GM12878 (cell line): Measurements from ENCODE around the gene KRTAP5-11. TPM values are rescaled to one million over a fixed set of nuclear protein-coding genes. Genes with fewer than 3 reads are reported as not detected.

ENCODE experiments used
- ATAC-seq: fragments of 200-7000 bp; cut with Tn5 transposase; 3 replicates; pipeline ENCODE4 v1.9.1; 2020; ENCODE audit warnings: mild to moderate bottlenecking, moderate library complexity
- BruUV-seq: library from RNA; stranded (reverse); fragments of 400-500 nt; replicated peaks from 2 replicates; lab custom pipeline; 2021; lab: Mats Ljungman, UMichigan
- CTCF ChIA-PET: fragments of 300-600 bp; sonication (Branson Sonifier 250); formaldehyde crosslinking; extraction: SDS; loops from one replicate; lab custom pipeline; 2021; ENCODE audit warnings: inconsistent platforms; lab: Yijun Ruan, JAX
- POLR2A ChIA-PET: fragments of 350-600 bp; formaldehyde crosslinking; extraction: SDS; loops from one replicate; lab custom pipeline; 2021; ENCODE audit warnings: inconsistent platforms; lab: Charles Lee
- RAD21 ChIA-PET: fragments of 300-600 bp; sonication (Branson Sonifier 250); formaldehyde crosslinking; loops from one replicate; lab custom pipeline; 2023; ENCODE audit warnings: antibody characterized with exemption; ENCODE audit not compliant: unreplicated experiment; lab: Charles Lee
- SMC1A ChIA-PET: fragments of 300-600 bp; sonication (Branson Sonifier 250); formaldehyde crosslinking; loops from one replicate; lab custom pipeline; 2023; ENCODE audit not compliant: unreplicated experiment, uncharacterized antibody; lab: Charles Lee
- DNase-seq: peaks from one replicate; pipeline ENCODE4 v3.0.0-alpha.2; 2011; ENCODE audit warnings: low read depth, low spot score
- FAIRE-seq: peaks from 3 replicates; lab custom pipeline; 2011; peaks lifted over from hg19 to GRCh38; lab: Jason Lieb, UNC
- H2AFZ ChIP-seq: 2 replicates; pipeline ENCODE4 v1.6.0; 2011; ENCODE audit warnings: low read depth, low read length, control low read depth; ENCODE audit not compliant: control insufficient read depth
- H3K27ac ChIP-seq: 2 replicates; pipeline ENCODE4 v1.5.1; 2011; ENCODE audit warnings: control low read depth; ENCODE audit not compliant: control insufficient read depth, insufficient read depth
- H3K27me3 ChIP-seq, 2 experiments: replicated peaks in 1 of 2; 2 replicates each; pipeline versions ENCODE4 v1.6.0 to v1.6.1; 2011; ENCODE audit warnings: low read length in 1 of 2; ENCODE audit not compliant: control insufficient read depth in 2 of 2, insufficient read depth in 2 of 2
- H3K36me3 ChIP-seq, 2 experiments: 2 replicates each; pipeline ENCODE4 v1.5.1; 2011; ENCODE audit warnings: low read length in 1 of 2; ENCODE audit not compliant: control insufficient read depth in 2 of 2, insufficient read depth in 2 of 2
- H3K4me1 ChIP-seq: 2 replicates; pipeline ENCODE4 v1.6.1; 2011; ENCODE audit warnings: mild to moderate bottlenecking, low read length, moderate library complexity, mixed read lengths; ENCODE audit not compliant: control insufficient read depth, insufficient read depth
- H3K4me2 ChIP-seq: 2 replicates; pipeline ENCODE4 v1.6.0; 2011; ENCODE audit warnings: control low read depth; ENCODE audit not compliant: control insufficient read depth, insufficient read depth
- H3K4me3 ChIP-seq: fragments of 200-600 bp; sonication (generic); 2 replicates; pipeline ENCODE4 v1.5.1; 2016
- H3K79me2 ChIP-seq: 2 replicates; pipeline ENCODE4 v1.6.0; 2011; ENCODE audit warnings: low read length; ENCODE audit not compliant: control insufficient read depth, insufficient read depth
- H3K9ac ChIP-seq: 2 replicates; pipeline ENCODE4 v1.8.0; 2011; ENCODE audit warnings: low read length, control low read depth, mixed read lengths; ENCODE audit not compliant: control insufficient read depth, insufficient read depth
- H3K9me3 ChIP-seq: replicated peaks from 3 replicates; pipeline ENCODE4 v1.5.1; 2011; ENCODE audit warnings: mild to moderate bottlenecking, low read length; ENCODE audit not compliant: control insufficient read depth, insufficient read depth
- H4K20me1 ChIP-seq: 2 replicates; pipeline ENCODE4 v1.6.0; 2011; ENCODE audit not compliant: control insufficient read depth, insufficient read depth
- BMI1 ChIP-seq: fragments of 450-650 bp; IDR thresholded peaks from 2 replicates; pipeline ENCODE4 v1.6.1; 2016; ENCODE audit warnings: mild to moderate bottlenecking, moderate library complexity, borderline replicate concordance
- CBX3 ChIP-seq: fragments of 200-600 bp; sonication (generic); IDR thresholded peaks from 2 replicates; pipeline ENCODE4 v1.6.1; 2016; ENCODE audit warnings: low read depth, borderline replicate concordance
- E2F4 ChIP-seq: IDR thresholded peaks from 2 replicates; pipeline ENCODE4 v1.6.1; 2012; ENCODE audit warnings: low read depth, low read length, improper control_type of control experiment
- ETV6 ChIP-seq, 2 experiments: fragments of 450-650 bp in 1 of 2; IDR thresholded peaks in 1 of 2; conservative IDR thresholded peaks in 1 of 2; 2 replicates each; pipeline ENCODE4 v1.6.1; 2014; ENCODE audit warnings: antibody characterized with exemption in 1 of 2, borderline replicate concordance in 1 of 2, low read depth in 1 of 2, mild to moderate bottlenecking in 1 of 2, moderate library complexity in 1 of 2
- FOXK2 ChIP-seq: fragments of 450-650 bp; IDR thresholded peaks from 2 replicates; pipeline ENCODE4 v1.6.1; 2017; ENCODE audit warnings: mild to moderate bottlenecking, moderate library complexity
- GATAD2B ChIP-seq: fragments of 450-650 bp; conservative IDR thresholded peaks from 2 replicates; pipeline ENCODE4 v1.6.1; 2017; ENCODE audit warnings: low read depth, mild to moderate bottlenecking, moderate library complexity
- HCFC1 ChIP-seq: fragments of 150-350 bp; IDR thresholded peaks from 2 replicates; pipeline ENCODE4 v1.6.1; 2014; ENCODE audit warnings: low read length
- LARP7 ChIP-seq: fragments of 450-650 bp; IDR thresholded peaks from 2 replicates; pipeline ENCODE4 v1.6.1; 2017; ENCODE audit warnings: mild to moderate bottlenecking
- MEF2A ChIP-seq: IDR thresholded peaks from 2 replicates; pipeline ENCODE4 v1.6.1; 2011; ENCODE audit warnings: low read depth, mild to moderate bottlenecking, low read length, moderate library complexity; ENCODE audit not compliant: insufficient read depth
- PML ChIP-seq: IDR thresholded peaks from 2 replicates; pipeline ENCODE4 v1.6.1; 2012; ENCODE audit warnings: low read length, inconsistent platforms
- RAD51 ChIP-seq: fragments of 450-650 bp; IDR thresholded peaks from 2 replicates; pipeline ENCODE4 v1.6.1; 2016; ENCODE audit warnings: moderate library complexity, mild to moderate bottlenecking, inconsistent platforms
- SKIL ChIP-seq: fragments of 450-650 bp; IDR thresholded peaks from 2 replicates; pipeline ENCODE4 v1.6.1; 2017; ENCODE audit warnings: mild to moderate bottlenecking, low read depth, inconsistent platforms; ENCODE audit not compliant: poor library complexity, severe bottlenecking
- SMC3 ChIP-seq: IDR thresholded peaks from 2 replicates; pipeline ENCODE4 v1.6.1; 2011; ENCODE audit warnings: low read length, improper control_type of control experiment, borderline replicate concordance
- SREBF1 ChIP-seq: IDR thresholded peaks from 2 replicates; pipeline ENCODE4 v1.6.1; 2012; ENCODE audit warnings: mild to moderate bottlenecking, low read length
- SRF ChIP-seq, 2 experiments: IDR thresholded peaks; 2 replicates each; pipeline ENCODE4 v1.6.1; 2011; ENCODE audit warnings: low read depth in 2 of 2, low read length in 2 of 2, mild to moderate bottlenecking in 1 of 2, moderate library complexity in 1 of 2
- SUZ12 ChIP-seq: fragments of 200-600 bp; sonication (generic); IDR thresholded peaks from one replicate; pipeline ENCODE4 v1.6.1; 2018; ENCODE audit warnings: antibody characterized with exemption, mild to moderate bottlenecking; ENCODE audit not compliant: unreplicated experiment
- ZBED1 ChIP-seq: IDR thresholded peaks from 2 replicates; pipeline ENCODE4 v1.6.1; 2016; ENCODE audit warnings: borderline replicate concordance
- ZNF24 ChIP-seq: fragments of 450-650 bp; IDR thresholded peaks from 2 replicates; pipeline ENCODE4 v1.6.1; 2017; ENCODE audit warnings: antibody characterized with exemption, mild to moderate bottlenecking
- ZNF384 ChIP-seq: IDR thresholded peaks from 2 replicates; pipeline ENCODE4 v1.6.1; 2012; ENCODE audit warnings: low read depth, mild to moderate bottlenecking, low read length, improper control_type of control experiment, borderline replicate concordance
- ZSCAN29 ChIP-seq: fragments of 450-650 bp; IDR thresholded peaks from 2 replicates; pipeline ENCODE4 v1.6.1; 2017; ENCODE audit warnings: mild to moderate bottlenecking, moderate library complexity
- WGBS: methylation state at CpG from one replicate; pipeline ENCODE4 v1.1.6; 2016; ENCODE audit warnings: low lambda C conversion rate; ENCODE audit not compliant: insufficient replicate concordance, insufficient coverage; ENCODE audit errors: missing lambda C conversion rate; 5-methylcytosine and 5-hydroxymethylcytosine counted together
- in situ Hi-C: fragments of 300-500 bp; cut with MboI; formaldehyde crosslinking; loops from 9 replicates; pipeline ENCODE4 v1.14.3; 2018; ENCODE audit warnings: mixed read lengths
- intact Hi-C: fragments of 100-400 bp; cut with micrococcal nuclease; formaldehyde crosslinking; loops from one replicate; pipeline ENCODE4 v1.14.2; 2022; ENCODE audit not compliant: unreplicated experiment
- polyA plus RNA-seq, 11 experiments: library from polyadenylated mRNA; depleted of rRNA in 4 of 11; unstranded in 6 of 11; stranded (reverse) in 5 of 11; fragments of >200 nt; fragmentation: Nextera tagmentation in 4 of 11; fragmentation: Illumina TruSeq in 1 of 11; extraction: Ambion mirVana in 4 of 11; extraction: Trizol in 1 of 11; gene quantifications; 1 replicate in 1 of 11; 2 replicates in 10 of 11; pipeline versions ENCODE4 v1.2.1 to v1.2.3, GENCODE V29; 2011 to 2016; ENCODE audit warnings: inconsistent platforms in 2 of 11, missing spikeins in 2 of 11, low read depth in 1 of 11
- total RNA-seq, 4 experiments: library from RNA; depleted of rRNA in 3 of 4; stranded (reverse); fragments of >200 nt in 3 of 4; fragmentation: Illumina TruSeq in 1 of 4; extraction: Trizol in 1 of 4; gene quantifications; 2 replicates each; pipeline versions ENCODE4 v1.2.1 to v1.2.3, GENCODE V29; 2013 to 2021

The KRTAP5-11 gene
- total and polyA plus RNA-seq, 10 of the 15 experiments (the other 5 are each of a cell fraction or from before 2014, with no cell fraction given), result not detected

GRCh38 chr11:71574418-71574817 lies 8.3 kb downstream of the KRTAP5-11 start:
- FAIRE-seq (no peak), DNase-seq (no peak), ATAC-seq (no peak)
- Histone ChIP-seq H3K79me2 (no peaks in the 10 kb centered on the region), H4K20me1 (no peaks in the 10 kb centered on the region; the same call in 1 of the 2 replicates), H3K27me3 (no peaks in the 10 kb centered on the region; a peak in 2 of 4 replicates), H3K9ac (no peak overlapping the region), H3K4me1 (no peaks in the 10 kb centered on the region), H2AFZ (no peak overlapping the region), H3K4me2 (no peak overlapping the region), H3K27ac (no peak overlapping the region), H3K4me3 (no peak overlapping the region), H3K9me3 (no peaks in the 10 kb centered on the region), H3K36me3 (no peaks in the 10 kb centered on the region)
- no TSS peak for BruUV-seq
- intact Hi-C loops, result no loop called here
- ChIA-PET CTCF (interaction anchor here (0.8 to 1.3 kb wide), 2 partner anchors 9 to 15 kb away, joined by 3 read pairs; partner anchors contain the start of gene KRTAP5-10), POLR2A (no interaction called here), RAD21 (no interaction called here), SMC1A (no interaction called here)
- TF ChIP-seq PML, result no peak
- no peak for TF ChIP-seq MEF2A
- no peak for TF ChIP-seq E2F4
- TF ChIP-seq ZNF384, result no peak
- no peak for TF ChIP-seq GATAD2B
- TF ChIP-seq ZBED1, result no peak
- no peak for TF ChIP-seq RAD51
- TF ChIP-seq ZNF24, result no peak
- TF ChIP-seq LARP7, result no peak
- TF ChIP-seq SRF (IDR thresholded peaks at IDR 0.05; ENCODE audit: low read depth in 2 of 2, low read length in 2 of 2), result no peak
- no peak for TF ChIP-seq ETV6 (conservative IDR thresholded peaks at IDR 0.05 in 1 of 2, IDR thresholded peaks at IDR 0.05 in 1 of 2; ENCODE audit: borderline replicate concordance in 1 of 2, low read depth in 1 of 2)
- no peak for TF ChIP-seq SMC3
- TF ChIP-seq SREBF1, result no peak
- no peak for TF ChIP-seq CBX3
- TF ChIP-seq SUZ12, result no peak
- TF ChIP-seq HCFC1, result no peak
- TF ChIP-seq BMI1, result no peak
- TF ChIP-seq ZSCAN29, result no peak
- TF ChIP-seq SKIL, result no peak
- TF ChIP-seq FOXK2, result no peak
- in situ Hi-C loops, result no loop called here
- 31% methylated on average over 5 of the region's 5 CpGs for WGBS
